T47D (cell line): ENCODE data around the gene LRFN4.

ENCODE experiments used
- DNase-seq, 2 experiments: peaks; one replicate each; pipeline versions ENCODE4 v3.0.0 to v3.0.0-alpha.2; 2011 to 2012; ENCODE audit warnings: low read depth in 1 of 2, low spot score in 1 of 2
- JUND ChIP-seq: IDR thresholded peaks from 2 replicates; pipeline ENCODE4 v1.6.1; 2012; ENCODE audit warnings: low read depth
- in situ Hi-C: cut with HindIII; loops from 2 replicates; pipeline ENCODE4 v1.10.0; 2016; ENCODE audit warnings: low sequenced_read_pairs, low pct_unique_long_range_greater_than_20kb

Gene LRFN4

DNA sequence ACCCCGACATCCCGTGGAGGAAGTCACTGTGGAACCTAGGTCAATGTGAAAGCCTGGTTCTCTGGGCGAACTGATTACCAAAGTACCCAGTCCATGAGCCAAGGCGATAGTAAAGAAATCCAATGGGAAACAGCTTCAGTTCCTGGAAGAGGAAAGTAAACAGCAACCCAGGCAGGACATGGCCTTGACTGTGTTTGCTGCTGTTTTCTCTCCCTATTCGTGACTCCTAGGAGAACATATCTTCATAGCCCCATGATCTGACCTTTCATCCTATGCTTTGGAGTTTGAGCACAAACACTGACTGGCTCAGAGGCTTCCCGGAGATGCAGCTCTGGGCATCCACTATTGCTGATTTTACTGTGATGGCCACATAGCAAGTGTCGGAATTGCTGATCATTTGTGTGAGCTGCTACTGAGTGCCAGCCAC is 45.1 kb downstream of the LRFN4 start:
- in situ Hi-C loops, result no loop called here
- no peak for DNase-seq
- no peak for TF ChIP-seq JUND

DNA sequence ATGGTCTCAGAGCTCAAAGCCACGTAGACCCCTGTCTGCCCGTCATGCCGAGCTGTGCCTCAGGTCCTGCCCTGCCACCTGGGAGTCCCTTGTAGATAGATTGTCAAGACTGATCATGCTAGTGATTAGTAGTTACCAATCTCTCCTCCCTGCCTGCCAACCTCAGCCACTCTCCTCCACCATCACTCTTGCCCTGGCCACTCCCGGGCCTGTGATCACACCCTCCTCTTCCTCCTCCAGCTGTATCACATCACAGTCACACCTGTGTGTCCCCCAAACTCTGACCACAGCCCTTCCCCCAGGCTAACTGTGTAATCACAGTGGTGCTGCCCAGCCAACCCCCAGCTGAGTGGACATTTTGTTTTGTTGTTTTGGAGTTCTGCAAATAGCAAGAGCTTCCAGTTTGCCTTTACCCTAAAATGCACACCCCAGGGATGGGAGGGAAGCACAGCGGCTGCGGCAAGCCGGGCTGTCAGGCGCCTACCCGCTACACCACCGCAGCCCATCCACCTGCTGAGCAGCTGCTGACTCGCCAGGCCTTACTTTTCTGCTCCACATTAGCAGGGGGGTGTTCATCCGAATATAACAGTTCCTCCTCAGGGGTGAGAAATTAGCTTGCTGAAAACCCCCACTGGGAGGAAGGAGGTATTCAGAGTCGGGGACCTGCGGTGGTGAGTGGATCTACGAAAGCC is 45.8 kb downstream of the LRFN4 start:
- in situ Hi-C loops, result no loop called here
- TF ChIP-seq JUND, result no peak

DNA sequence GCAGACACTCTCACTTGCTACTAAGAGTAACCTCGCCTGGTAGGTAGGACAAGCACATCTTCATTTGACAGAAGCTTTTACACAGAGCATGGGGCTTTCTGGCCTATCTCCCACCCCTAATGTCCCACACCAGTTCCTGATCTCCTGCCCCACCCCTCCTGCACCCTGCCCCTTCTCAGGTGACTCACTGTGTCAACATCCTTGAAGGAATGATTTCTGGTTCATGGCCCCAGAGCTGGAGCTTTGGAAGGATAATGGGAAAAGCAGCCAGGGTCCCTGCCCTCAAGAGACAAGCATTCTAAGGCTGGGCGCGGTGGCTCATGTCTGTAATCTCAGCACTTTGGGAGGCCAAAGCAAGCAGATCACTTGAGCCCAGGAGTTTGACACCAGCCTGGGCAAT is 47.2 kb downstream of the LRFN4 start:
- in situ Hi-C loops, result no loop called here
- TF ChIP-seq JUND, result no peak
- DNase-seq, result no peak

More for the DNA sequence above, 45.8 kb downstream of the LRFN4 start:
- DNase-seq, result no peak

DNA sequence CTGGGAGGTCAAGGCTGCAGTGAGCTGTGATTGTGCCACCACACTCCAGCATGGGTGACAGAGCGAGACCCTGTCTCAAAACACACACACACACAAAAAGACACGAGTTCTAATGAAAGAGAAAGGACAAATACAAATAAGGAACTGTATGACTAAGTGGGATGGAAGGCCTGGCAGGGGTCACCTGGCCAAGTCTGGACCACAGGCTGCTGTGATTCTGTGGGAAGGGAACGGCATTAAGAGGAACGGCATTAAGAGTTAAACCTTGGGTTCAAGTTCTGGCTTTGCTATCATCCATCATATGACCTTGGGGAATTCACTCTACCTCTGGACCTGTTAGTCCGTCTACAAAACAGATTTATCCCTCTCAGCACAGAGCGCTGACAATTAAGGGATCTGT is 47.7 kb downstream of the LRFN4 start:
- in situ Hi-C loops, result no loop called here
- no peak for TF ChIP-seq JUND
- no peak for DNase-seq

DNA sequence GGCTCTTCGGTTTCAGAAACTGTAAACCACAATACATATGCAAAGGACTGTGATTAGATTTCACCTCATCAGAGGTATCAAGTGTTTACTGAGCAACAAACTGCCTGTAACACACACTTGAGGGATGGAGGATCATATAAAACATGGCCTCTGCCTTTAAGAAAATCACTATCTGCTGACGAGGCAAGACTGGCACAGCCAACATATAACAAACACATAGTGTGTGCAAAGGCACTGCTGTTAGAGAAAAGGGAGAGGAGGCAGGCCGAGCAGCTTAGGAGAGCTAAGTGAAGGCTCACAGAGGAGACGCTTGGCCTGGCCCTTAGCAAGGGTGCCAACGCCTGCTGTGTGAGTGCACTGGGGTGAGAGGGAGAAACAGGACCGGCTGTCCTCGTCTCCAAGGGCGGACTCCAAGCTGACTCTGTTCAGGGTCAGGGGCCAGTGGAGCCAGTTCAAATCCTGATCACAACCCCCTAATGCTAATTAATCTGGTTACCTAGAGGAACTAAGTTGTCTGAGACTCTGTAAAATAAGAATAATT is 48.2 kb downstream of the LRFN4 start:
- in situ Hi-C loops, result no loop called here
- no peak for DNase-seq
- TF ChIP-seq JUND, result no peak

DNA sequence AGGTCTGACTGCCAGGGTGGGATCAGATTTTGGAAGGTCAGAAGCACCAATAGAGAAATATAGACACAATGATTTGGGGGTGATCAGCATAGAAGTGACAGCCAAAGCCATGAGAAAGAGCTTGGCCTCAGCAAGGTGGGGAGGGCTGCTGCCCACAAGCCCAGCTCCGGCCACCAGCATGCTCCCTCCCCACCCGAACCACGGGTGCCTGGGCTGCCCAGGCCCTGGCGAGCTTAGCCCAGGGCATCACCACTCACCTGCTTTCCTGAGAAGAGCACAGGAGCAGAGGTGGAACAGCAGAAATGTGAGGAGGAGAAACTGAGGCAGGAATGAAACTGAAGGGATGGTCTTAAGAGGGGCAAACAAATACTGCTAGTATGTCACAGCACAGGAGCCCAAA is 48.8 kb downstream of the LRFN4 start:
- in situ Hi-C loops, result no loop called here
- TF ChIP-seq JUND, result no peak
- no peak for DNase-seq

DNA sequence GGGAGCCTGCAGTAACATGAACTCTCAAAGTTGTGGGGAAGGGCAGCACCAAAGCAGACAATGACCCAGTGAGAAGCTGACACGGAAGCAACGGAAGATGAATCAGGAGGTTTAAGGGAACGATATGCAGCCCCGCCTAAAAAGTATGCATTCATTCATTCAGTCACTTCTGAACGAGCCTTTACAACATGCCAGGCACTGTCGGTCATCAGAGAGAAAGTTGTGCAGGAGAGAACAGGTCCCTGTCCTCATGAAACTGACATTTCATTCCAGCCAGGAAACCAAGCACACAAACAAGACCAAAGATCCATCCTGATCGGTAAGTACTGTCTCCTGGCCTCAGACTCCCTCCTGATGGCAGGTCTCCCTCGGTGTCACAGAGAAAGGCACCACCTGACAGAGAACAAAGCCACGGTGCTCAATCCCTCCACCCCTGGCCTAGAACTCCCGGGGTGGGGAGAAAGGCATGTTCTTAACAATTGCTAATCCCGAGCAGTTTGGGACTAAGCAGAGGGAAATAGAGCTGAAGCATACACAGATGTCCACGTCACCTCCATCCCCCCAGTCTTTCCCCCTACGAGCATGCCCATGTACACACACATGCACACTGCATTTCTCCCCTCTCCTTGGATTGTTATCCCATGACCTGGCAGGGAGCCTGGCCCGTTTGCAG is 49.3 kb downstream of the LRFN4 start:
- no peak for DNase-seq
- no peak for TF ChIP-seq JUND
- in situ Hi-C loops, result no loop called here

DNA sequence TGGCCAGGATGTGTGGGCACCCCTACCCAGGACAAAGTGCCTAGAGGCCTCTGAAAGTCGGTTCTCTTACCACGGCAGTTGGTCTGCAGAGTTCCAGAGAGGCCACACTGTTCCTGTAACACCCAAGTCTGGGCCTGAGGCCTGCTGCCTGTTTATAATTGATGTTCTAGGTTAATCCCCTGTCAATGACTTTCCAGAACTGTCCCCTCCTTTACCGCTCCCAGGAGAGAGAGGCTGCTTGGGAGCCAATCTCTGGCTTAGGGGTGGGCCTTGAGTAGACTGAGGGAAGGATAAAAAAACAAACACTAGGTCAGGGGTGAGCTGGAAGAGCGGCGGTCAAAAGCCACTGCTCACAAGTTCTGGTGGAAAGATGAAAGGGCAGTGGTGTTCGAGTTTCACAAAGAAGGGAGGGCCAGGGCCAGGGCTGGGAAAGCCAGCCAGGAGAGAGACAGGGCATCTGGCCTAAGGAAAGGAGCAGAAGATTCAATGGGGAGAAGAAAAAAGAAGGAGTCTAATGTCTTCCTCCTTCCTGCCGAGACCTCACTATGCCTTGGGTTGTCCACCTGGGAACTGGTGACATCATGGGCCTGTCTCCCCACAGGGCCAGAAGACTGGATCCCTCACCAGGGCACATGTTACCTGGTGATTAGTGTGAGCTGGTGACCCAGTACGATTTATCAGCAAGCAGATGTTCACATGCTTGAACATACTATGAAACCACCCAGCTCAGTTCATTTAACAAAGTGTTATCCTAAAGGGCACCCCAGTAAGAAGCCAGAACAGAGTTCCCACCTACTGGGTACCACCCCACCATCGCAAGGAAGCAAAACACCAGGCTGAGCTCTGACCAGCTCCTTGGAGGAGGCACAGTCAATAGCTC is 51.1 kb downstream of the LRFN4 start:
- DNase-seq, result no peak
- no peak for TF ChIP-seq JUND
- in situ Hi-C loops, result no loop called here

DNA sequence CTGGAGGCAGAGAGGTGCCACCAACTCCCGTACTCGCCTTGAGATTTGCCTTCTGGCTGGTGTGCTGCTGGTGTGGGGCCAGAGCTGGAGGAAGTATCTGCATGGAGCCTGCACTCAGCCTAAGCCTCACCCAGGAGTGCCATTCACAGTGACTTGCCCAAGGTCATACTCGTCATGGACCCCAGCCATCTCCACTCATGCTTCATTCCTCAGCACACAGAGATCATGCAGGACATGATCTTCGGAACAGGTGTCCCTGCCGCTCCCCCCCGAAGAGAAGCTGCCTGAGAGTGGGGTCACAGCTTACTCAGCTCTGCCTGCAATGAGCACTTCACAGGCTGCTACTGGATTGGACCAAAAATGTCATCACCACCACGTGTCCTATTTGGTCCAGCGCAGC is 52.3 kb downstream of the LRFN4 start:
- DNase-seq, result no peak
- in situ Hi-C loops, result no loop called here
- no peak for TF ChIP-seq JUND

DNA sequence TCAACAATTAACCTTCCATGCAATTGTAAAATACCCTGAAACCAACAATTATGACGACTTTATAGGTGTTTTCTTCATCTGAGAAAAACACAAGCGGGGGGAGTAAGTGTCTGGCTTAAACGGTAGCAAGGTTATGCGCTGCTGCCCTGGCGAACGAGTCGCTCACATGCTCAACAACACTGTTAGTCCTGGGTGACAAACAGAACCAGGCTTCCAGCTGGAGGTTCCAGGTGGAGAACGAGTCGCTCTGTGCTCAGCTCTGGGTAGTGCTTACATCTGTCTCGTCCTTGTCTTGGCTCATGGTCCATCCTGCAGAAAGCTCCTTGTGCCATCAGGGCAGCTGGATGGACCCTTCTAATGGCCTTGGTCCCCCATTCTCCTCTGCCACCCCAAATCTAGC is 53.2 kb downstream of the LRFN4 start:
- no peak for TF ChIP-seq JUND
- in situ Hi-C loops, result no loop called here
- no peak for DNase-seq
